Measurements from ENCODE around the gene CADPS.
A peak's percentile ranks its signal among the peaks of the same experiment; 100 is the strongest.
"Not testable (repeated sequence)": the region's sequence is repeated elsewhere in the genome, so short reads cannot be mapped to it uniquely, and the experiment has no call there.

CADPS gene

DNA sequence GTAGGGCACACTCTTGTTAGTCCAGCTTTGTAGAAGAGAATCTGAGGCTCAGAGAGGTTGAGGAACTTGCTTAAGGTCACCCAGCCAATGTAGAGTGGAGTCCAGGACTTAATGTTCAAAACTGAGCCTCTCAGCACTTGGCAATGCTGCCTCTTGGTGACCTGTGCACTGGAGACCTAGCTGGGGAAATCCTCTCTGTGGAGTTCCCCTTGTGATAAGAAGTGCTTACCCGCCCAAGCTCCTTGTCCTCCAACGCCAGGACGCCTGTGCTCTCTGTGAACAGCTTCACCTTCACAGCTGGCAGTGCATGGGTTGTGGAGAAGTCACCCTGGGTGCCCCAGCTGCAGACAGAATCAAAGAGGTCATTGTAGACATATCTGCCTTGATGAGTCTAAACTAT, 282.8 kb downstream of the CADPS start:
- DNase-seq (ENCODE audit: low spot score) = no peak

- DNase-seq (ENCODE audit: low spot score) = no peak
These were observed 286.1 kb downstream of the CADPS start for GRCh38 chr3:62589078-62589477.

GRCh38 chr3:62587579-62588031, 287.6 kb downstream of the CADPS start:
- no peak for DNase-seq (ENCODE audit: low spot score)

DNA sequence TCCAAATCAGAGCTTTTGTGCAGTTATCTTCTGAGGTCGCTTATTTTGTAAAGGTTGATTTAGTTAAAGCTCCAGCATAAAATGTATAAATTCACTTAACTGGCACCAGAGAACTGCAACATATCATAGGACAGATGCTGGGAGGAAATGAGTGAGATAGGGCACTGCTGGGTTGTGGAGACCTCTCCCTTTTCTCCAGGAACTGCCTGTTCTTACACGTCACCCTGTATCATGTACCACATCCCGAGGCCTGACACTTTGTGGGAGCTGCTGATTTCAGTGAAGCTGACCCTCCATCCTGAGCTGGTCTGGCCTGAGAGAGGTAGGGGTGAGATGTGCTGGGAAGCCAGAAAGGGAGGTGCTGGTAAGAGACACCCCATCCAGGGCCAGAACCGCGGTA, 288.0 kb downstream of the CADPS start:
- no peak for DNase-seq (ENCODE audit: low spot score)

- peak; percentile 22 for DNase-seq (ENCODE audit: low spot score)
These were observed 288.9 kb downstream of the CADPS start for GRCh38 chr3:62586356-62586755.

- DNase-seq (ENCODE audit: low spot score) = peak; percentile 29
These were observed 289.4 kb downstream of the CADPS start for GRCh38 chr3:62585861-62586260.

DNA sequence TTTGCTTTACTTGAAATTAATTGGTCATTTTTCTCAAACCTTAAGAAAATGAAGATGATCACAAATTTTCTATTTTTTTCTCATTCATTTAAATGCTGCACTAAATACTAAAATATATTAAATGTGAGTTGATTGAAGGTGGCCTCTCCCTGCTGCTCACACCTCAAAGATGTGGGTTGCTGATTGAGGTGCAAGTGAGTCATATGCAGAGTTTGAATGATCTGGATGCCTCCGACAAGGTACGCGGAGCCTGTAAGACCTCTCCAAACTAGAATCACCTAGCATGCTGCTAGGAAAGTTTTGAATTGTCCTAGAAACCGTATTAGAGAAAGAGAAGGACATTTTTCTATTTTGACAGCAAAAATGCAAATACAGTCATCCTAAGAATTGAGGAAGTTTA, 290.6 kb downstream of the CADPS start:
- no peak for DNase-seq (ENCODE audit: low spot score)

- no peak for DNase-seq (ENCODE audit: low spot score)
These were observed 292.6 kb downstream of the CADPS start for GRCh38 chr3:62582495-62583172.

DNA sequence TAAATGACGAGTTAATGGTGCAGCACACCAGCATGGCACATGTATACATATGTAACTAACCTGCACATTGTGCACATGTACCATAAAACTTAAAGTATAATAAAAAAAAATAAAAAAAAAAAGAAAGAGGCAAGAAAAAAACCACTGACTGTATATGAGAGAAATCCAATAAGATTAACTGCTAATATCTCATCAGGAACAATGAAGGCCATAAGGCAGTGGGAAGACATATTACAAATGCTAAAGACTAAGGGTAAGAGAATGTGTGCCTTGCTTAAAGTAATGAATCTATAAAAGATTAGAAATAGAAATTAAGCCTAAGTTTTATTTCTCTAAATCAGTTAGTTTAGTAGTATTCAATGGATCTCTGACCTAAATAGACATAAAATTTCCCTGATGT, 294.7 kb downstream of the CADPS start:
- DNase-seq (ENCODE audit: low spot score) = not testable (repeated sequence)

DNA sequence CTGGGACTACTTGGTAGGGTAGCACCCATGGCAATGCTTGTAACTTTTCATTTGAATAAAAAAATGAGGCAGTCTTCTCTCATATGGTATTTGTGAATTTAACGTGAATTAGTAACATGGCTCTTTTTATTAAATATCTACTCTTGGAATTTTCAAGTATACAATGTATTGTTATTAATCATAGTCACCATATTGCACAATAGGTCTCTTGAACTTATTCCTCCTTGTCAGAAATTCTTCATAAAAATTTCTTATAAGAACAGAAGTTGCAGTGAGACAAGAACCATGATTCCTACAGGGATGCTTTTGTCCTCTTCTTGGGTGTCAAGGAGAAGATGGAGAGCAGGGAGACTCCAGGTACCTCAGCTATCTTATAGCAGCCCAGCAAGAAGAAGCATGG, 298.1 kb downstream of the CADPS start:
- no peak for DNase-seq (ENCODE audit: low spot score)

DNA sequence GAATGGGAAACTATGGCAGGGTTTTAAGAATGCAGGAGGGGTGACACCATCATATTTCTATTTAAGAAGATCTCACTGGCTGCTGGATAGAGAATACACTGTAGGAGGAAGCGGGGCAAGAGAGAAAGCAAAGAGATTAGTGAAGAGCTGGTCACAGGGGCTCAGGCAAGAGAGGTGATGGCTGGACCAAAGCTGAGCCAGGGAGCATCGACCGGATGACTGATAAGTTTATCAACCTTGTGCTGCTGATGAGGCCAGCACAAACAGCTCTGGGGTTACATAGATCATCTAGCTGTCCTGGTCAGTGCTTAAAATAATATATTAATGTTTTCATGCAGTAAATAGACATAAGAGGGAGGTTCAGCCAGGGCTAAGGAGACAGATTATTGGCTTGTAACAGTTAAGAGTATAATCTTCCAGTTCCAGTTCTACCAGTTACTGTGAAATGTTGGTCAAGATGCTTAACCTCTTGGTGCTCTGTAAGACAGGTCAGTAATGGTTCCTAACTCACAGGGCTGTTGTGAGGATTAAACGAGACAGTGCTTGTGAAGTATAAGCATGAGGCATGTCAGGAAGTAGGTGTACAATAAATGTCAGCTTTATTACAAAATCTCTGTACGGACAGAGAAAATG, 300.8 kb downstream of the CADPS start:
- no peak for DNase-seq (ENCODE audit: low spot score)

DNA sequence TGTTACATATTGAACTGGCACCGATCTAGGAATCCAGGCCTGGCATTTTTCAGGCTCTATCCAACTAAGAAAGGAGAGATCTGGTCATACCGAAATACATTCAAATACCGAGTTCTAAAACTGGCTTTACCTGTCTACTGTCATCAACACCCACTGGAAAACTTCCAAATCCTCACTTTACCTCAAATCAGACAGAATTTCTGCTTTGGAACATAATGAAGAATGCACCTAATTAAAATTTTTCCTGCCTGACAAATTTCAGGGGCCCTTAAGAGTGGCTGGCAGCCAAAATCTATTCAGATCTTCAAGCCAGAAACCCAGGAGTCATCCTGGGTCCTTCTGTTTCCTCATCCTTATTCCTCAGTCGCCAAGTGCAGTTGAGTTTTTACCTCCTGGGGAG, 303.3 kb downstream of the CADPS start:
- DNase-seq (ENCODE audit: low spot score) = no peak

- no peak for DNase-seq (ENCODE audit: low spot score)
These were observed 304.3 kb downstream of the CADPS start for GRCh38 chr3:62570888-62571287.

- no peak for DNase-seq (ENCODE audit: low spot score)
These were observed 305.6 kb downstream of the CADPS start for GRCh38 chr3:62569609-62570008.

DNA sequence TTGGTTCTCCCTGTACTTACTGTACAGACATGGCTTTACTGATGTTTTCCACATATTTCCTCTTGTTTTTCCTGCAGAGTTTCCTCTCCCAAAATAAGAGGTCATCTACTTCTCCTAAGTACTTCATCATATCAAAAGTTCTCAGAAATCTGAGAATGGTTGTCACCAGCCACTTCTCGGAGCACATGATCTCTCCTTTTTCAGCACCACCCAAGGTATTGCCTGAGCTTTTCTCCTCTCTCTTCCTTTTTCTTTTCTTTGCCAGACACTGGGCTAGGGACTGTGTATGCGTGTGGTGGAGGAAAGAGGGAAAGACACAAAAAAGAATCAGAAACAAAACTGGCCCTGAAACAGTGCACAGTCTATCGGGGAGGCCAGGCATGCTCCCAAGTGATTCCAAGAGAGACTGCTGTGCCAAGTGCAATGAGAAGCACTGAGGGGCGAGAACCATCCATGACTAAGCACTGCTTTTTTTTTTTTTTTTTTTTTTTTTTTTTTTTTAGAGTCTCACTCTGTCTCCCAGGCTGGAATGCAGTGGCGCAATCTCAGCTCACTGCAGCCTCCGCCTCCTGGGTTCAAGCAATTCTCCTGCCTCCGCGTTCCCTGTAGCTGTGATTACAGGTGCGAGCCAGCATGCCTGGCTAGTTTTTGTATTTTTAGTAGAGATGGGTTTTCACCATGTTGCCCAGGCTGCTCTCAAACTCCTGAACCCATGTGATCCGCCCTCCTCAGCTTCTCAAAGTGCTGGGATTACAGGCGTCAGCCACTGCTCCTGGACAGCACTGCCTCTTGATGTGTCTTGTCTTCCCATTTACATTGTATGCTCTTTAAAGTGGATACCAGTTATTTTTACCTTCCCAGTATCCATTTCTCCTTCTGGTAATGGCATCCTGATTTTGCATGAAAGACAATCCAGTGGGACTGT, 307.9 kb downstream of the CADPS start:
- peak; percentile 45 for DNase-seq (ENCODE audit: low spot score)

DNA sequence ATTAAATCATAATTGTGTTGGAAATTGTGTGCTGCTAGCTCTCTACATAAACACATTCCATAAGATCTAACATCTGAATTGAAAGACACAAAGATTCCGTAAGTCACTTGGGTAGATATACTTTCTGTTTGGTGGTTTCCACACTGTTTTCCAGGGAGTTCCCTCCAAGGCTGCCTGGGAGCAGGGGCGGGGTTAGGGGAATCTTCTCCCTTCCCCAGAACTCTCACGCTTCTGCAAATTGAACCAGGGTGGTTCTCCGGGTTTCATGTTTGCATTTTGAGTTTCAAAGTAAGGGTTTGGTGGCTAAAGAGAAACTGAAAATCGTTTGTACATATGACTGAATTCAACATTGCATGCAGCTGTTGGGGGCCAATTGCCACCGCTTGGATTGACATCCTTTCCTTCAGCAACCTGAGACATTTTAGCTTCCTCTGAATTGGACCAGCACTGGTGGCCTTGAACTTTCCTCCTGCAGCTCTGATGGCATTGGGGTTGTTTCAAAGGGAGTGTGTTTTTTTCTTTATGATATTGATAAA, 309.1 kb downstream of the CADPS start:
- no peak for DNase-seq (ENCODE audit: low spot score)

DNA sequence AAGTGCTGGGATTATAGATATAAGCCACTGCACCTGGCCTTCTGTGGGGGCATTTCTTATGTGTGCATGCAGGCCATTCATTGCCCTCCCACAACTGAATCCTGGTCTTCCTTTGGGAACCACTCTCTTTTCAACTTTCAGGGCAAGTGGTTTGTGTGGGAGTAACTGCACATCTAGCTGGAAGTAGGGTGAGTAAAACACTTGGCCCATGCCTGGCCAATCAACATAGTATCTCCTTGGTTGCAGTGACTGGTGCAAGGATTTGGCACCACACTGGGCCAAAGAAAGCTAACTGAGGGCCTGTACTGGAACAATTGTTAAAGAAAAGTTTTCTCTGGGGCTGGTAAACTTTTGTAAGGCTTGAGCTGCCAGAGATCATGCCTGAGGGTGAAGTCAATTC, 312.6 kb downstream of the CADPS start:
- no peak for DNase-seq (ENCODE audit: low spot score)

- DNase-seq (ENCODE audit: low spot score) = no peak
These were observed 313.2 kb downstream of the CADPS start for GRCh38 chr3:62562017-62562416.

DNA sequence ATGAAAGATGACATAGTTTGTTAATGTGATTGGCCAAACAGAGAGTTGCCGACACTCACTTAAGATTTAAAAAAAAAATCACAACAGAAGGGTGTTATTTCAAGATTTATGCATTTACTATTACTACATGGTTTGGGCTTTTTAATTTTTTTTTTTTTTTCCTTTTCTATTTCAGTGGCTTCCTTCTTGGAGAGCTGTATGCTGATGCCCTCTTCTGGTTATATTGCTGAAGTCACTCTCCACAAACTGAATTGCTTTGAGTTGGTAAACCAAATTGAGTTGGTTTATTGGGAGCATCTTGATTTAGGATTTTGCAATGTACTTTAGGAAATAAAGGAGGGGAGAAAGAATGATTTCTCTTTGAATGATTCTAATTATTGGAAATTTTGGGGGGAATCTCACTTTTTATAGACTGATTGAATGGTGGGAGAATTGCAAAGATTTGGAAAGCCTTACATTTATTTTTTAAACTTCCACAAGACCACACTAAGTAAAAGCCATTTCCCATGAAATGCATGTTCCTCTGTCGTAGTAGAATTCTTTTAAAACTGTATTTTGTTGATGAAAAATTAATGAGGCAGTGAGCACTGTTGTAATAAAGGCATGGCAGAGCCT, 315.3 kb downstream of the CADPS start:
- DNase-seq (ENCODE audit: low spot score) = peak; percentile 49

- DNase-seq (ENCODE audit: low spot score) = no peak
These were observed 316.6 kb downstream of the CADPS start for GRCh38 chr3:62558549-62559112.

GRCh38 chr3:62557983-62558382, 317.2 kb downstream of the CADPS start:
- no peak for DNase-seq (ENCODE audit: low spot score)

- DNase-seq (ENCODE audit: low spot score) = no peak
These were observed 317.8 kb downstream of the CADPS start for GRCh38 chr3:62557450-62557849.
